HL-60/S4 treated with retinoic acid at 250 ng/mL for 4 days and 3 days (cell line): ENCODE measurements around the gene GNAZ.

Experiments used
- in situ Hi-C: fragments of 300-500 bp; cut with MboI; formaldehyde crosslinking; loops from 2 replicates; pipeline ENCODE4 v1.7.0; 2022; ENCODE audit warnings: low sequenced_read_pairs

The GNAZ gene

GRCh38 chr22:23091760-23092159, 21.4 kb downstream of the GNAZ start:
- in situ Hi-C loops, result no loop called here

DNA sequence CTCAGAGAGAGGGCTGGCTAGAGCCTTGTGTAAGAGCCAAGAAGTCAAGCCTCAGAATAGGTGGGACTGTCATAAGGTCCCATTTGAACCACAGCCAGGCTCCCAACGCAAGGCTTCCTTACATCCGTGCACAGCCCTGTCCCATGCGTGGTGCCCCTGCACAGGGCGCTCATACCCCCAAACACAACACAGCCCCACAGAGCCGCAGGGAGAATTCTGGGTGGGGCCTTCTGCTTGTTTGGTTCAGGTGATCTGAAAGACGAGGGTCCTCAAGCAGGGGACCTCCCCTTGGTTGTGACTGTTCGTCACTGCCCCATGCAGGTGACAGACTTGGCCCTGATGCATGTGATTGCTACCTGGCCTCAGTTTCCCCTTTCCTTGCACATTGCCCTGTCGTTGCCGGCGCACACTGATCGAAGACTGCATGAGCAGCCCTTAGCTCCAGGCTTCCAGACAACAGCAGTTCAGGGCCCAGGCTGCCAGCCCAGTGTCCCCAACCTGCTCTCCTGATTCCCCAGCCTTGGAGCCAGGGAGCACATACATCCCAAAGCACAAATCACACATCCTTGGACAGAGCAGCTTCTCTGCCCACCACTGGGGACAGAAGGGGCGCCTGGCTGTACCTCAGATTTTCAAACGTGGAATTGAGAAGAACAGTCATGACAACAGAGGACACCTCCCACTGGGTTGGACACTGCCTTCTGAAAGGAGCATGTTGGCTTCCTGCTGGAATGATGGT, 22.1 kb downstream of the GNAZ start:
- in situ Hi-C loops, result no loop called here

- in situ Hi-C loops, result no loop called here
Measured at GRCh38 chr22:23093051-23093788, 22.9 kb downstream of the GNAZ start.

DNA sequence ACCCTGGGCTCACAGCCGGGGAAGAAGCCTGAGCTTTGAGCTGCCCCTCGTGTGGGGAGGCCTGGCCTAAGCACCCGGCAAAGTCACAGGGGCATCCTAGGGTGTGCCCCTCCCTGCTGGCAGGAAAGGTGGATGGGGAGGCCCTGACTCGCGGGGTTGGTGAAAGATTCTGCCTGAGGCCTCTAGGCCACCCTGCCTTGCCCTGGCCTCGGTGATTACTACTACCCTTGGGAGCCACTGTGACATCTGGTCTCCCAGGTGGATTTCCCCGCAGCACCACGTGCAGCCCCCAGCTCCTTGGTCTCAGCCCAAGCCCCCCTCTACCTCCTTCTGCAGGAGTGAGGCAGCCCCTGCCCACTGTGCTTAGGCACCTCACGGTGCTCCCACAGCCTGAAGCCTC, 23.9 kb downstream of the GNAZ start:
- in situ Hi-C loops, result no loop called here

- in situ Hi-C loops, result no loop called here
Measured at GRCh38 chr22:23094695-23095681, 24.7 kb downstream of the GNAZ start.

DNA sequence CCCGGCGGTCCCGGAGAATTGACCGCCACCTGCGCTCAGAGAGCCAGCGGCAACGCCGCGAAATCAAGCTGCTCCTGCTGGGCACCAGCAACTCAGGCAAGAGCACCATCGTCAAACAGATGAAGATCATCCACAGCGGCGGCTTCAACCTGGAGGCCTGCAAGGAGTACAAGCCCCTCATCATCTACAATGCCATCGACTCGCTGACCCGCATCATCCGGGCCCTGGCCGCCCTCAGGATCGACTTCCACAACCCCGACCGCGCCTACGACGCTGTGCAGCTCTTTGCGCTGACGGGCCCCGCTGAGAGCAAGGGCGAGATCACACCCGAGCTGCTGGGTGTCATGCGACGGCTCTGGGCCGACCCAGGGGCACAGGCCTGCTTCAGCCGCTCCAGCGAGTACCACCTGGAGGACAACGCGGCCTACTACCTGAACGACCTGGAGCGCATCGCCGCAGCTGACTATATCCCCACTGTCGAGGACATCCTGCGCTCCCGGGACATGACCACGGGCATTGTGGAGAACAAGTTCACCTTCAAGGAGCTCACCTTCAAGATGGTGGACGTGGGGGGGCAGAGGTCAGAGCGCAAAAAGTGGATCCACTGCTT, 25.5 kb downstream of the GNAZ start:
- in situ Hi-C loops, result no loop called here

GRCh38 chr22:23097412-23098229, 27.3 kb downstream of the GNAZ start:
- in situ Hi-C loops, result no loop called here

DNA sequence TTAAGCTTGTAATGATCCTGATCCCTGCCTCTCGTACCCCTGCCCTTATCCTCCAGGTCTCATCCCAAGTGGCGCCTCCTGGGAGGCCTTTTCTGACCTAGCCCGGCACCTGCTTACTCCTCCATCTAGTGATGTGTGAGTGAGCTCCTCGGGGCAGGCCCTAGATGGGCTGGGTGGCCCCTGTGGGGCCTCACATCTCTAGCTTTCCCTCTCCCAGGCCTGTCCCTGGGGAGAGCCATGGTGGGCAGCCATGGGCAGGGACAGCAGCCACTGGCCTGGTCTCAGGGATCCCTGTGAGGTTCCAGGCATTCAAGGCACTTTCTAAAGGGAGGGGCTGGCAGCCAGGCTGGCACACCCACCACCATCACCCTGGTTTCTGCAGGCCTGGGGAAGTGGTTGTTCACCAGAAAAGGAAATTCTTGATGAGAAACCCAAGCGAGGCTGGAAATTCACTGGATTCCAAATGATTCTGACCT, 27.9 kb downstream of the GNAZ start:
- in situ Hi-C loops, result no loop called here

- in situ Hi-C loops, result no loop called here
Measured at GRCh38 chr22:23098718-23099530, 28.6 kb downstream of the GNAZ start.

DNA sequence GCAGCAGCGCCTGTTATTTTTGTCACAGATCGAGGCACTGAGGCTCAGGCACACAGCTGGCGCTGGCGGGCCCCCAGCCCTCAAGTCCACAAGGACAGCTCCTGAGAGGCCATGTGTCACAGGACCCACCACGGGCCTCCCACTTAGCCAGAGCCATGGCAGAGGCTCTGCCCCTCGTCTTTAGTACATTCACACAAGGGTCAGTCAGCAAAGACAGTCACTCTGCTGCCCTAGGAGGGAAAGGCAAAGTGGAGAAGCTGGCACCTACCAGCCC, 29.1 kb downstream of the GNAZ start:
- in situ Hi-C loops, result no loop called here

DNA sequence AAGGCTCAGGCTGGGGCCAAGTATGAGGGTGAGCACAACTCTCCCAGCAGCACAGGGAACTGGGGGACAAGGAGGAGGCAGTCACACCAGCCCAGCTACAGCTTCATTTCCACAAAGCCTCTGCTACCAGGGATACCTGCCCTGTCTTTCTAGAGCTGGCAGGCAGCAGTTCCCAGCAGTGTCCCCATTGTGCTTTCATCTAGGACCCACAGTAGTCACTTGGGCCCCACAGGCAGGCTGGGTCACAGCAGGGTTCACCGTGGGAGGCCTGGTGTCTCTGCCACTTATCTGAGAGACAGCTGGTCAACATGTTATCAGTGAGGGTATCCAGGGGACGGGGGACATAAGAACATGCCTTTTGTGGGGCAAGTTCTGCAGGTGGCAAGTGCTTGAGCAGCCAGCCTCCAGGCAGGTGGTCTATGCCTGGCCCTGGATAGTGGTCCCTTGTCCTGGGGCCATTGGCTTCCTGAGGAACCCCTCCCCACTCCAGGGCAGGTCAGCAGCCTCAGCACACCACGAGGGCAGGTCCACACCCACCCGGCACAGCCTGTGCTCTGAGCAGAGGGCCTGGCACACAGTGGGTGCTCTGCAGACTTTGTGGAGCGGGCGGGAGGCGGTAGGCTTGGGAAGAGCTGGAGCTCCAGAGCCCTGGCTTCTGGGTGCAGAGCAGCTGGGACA, 29.9 kb downstream of the GNAZ start:
- in situ Hi-C loops, result no loop called here

DNA sequence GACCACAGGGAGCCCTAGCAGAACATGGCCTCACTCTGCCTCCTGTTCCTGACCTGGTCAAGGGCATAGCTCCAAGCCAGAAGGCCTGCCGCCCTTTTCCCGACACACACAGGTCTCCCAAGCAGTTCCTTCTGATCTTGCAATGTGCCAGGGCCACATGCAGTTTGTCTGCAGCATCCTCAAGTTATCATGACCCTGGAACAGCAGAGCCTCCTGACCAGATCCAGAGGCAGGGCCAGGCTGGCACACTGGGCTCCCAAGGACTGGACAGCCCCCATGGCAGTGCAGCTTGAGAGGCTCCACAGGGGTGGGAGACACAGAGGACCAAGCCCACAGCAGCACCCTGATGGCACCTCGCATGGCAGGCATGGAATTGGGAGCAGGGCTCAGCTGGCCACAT, 31.2 kb downstream of the GNAZ start:
- in situ Hi-C loops, result no loop called here

GRCh38 chr22:23102002-23102655, 31.8 kb downstream of the GNAZ start:
- in situ Hi-C loops, result no loop called here

- in situ Hi-C loops, result no loop called here
Measured at GRCh38 chr22:23102776-23103175, 32.5 kb downstream of the GNAZ start.

GRCh38 chr22:23103199-23103954, 33.1 kb downstream of the GNAZ start:
- in situ Hi-C loops, result no loop called here

DNA sequence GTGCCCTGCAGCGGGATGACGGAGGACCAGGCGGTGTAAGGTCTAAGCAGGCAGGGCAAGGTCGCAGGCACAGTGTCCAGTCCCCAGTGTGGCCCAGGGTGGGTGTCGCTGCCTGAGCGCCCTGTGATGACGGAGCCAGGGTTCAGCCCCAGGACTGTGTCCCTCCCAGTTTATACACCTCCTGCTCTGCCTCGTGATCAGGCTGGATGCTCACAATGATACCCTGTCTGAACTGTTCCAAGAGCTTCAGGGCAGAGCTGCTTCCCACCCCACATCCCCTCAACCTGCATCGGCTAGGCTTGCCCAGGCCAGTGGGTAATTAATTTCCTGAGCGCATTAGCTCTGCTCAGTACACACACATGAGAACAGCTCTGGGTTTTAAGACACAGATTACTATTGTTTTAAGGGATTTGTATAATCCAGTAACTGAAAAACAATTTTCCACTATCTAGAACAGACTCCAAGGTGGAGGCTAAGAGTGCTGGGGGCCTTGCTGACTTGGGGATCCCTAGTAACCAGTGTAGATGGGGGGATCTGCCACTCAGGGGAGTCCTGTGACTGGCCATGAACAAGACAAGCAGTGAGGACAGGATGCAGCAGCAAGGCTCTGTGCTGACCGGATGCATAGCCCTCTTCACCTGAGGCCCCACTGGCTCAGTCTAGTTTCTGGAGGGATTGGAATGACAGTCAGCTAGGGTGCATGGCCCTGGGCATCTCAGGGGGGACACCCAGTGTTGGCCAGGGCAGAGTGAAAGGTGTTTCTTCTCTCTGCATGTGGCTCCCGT, 34.1 kb downstream of the GNAZ start:
- in situ Hi-C loops, result no loop called here

GRCh38 chr22:23105304-23105703, 35.0 kb downstream of the GNAZ start:
- in situ Hi-C loops, result no loop called here
